IPS-18a (cell line): ENCODE measurements around the gene MTMR10.

Source experiments
- H3K27ac ChIP-seq: one replicate; pipeline ENCODE4 v1.5.1; 2013; ENCODE audit warnings: low read length
- H3K27me3 ChIP-seq: one replicate; pipeline ENCODE4 v1.6.1; 2013; ENCODE audit warnings: mild to moderate bottlenecking, low read length; ENCODE audit not compliant: control insufficient read depth, insufficient read depth
- H3K36me3 ChIP-seq: one replicate; pipeline ENCODE4 v1.6.1; 2013; ENCODE audit warnings: low read depth, low read length; ENCODE audit not compliant: control insufficient read depth
- H3K4me1 ChIP-seq: one replicate; pipeline ENCODE4 v1.6.1; 2013; ENCODE audit warnings: low read depth, low read length; ENCODE audit not compliant: control insufficient read depth
- H3K4me3 ChIP-seq: one replicate; pipeline ENCODE4 v1.5.1; 2013; ENCODE audit warnings: low read length
- H3K9ac ChIP-seq: one replicate; pipeline ENCODE4 v1.6.1; 2013; ENCODE audit warnings: mild to moderate bottlenecking, low read length, moderate library complexity
- H3K9me3 ChIP-seq: one replicate; pipeline ENCODE4 v1.6.1; 2013; ENCODE audit warnings: low read depth, low read length; ENCODE audit not compliant: control insufficient read depth

Gene MTMR10

DNA sequence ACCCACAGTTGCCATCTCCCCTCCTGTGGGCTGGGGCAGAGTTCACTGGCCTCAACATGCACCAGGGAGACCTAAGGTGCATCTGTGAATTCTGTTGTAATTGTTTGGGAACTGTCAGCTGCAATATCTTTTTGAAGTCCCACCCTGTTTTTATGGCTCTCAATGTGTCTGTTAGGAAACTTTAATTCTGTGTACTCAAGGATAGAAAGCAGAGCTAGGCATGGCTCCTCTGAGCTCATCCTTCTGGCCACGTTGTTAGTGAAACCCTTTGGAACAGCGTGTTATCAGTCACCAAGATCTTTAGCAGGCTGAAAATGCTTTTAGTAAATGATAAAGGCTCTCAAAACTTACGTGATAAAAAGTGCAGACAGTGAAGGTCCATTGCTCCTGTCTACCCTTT, 33.6 kb upstream of the MTMR10 start:
- no peaks in the 10 kb centered on the region for H3K9me3 ChIP-seq
- no peaks in the 10 kb centered on the region for H3K27me3 ChIP-seq
- H3K27ac ChIP-seq, result no peak overlapping the region
- no peak overlapping the region for H3K9ac ChIP-seq
- no peaks in the 10 kb centered on the region for H3K36me3 ChIP-seq
- H3K4me1 ChIP-seq, result peaks cover 15% of the 10 kb centered on the region
- H3K4me3 ChIP-seq, result no peak overlapping the region

DNA sequence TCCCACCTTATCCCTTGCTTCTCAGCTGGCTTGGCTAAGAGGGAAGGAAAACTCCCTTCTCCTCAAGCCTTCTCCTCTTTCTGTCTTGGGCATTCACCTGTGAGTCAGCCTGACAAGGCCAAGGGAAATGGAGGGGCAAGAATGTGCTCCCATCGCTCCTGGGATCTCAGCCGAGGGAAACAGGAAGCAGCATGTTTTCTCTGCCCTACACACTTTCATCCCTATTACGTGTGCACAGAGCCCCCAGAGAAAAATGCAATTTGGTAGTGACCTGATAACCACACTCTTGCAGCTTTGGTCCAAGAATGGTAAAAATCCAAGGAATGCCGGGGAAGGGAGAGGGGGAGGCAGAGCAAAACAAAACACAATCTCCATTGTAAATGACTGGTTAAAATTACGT, 32.9 kb upstream of the MTMR10 start:
- peaks cover 15% of the 10 kb centered on the region for H3K4me1 ChIP-seq
- H3K27me3 ChIP-seq, result no peaks in the 10 kb centered on the region
- no peak overlapping the region for H3K27ac ChIP-seq
- H3K4me3 ChIP-seq, result no peak overlapping the region
- no peaks in the 10 kb centered on the region for H3K36me3 ChIP-seq
- H3K9me3 ChIP-seq, result no peaks in the 10 kb centered on the region
- H3K9ac ChIP-seq, result no peak overlapping the region

DNA sequence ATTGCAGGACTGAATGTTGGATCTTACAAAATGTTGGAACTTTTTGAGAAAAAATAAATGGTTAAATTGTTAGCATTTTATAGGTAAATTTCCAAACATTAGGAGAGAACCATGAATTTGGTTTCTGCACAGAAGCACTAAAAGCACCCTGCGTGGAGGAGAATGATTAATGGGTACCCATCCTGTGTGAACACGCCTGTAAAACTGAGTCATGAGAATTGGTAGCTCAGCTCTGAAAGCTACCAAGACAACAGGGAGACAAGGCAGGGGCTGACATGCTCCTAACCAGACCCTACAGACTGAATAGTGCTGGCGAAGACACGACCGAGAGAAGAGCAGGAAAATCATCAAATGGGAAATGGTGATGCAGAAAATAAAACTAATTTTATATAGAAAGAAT, 32.4 kb upstream of the MTMR10 start:
- Histone ChIP-seq H3K4me3 (no peak overlapping the region), H3K27me3 (no peaks in the 10 kb centered on the region), H3K9ac (no peak overlapping the region), H3K9me3 (no peaks in the 10 kb centered on the region), H3K27ac (no peak overlapping the region), H3K4me1 (peaks cover 15% of the 10 kb centered on the region), H3K36me3 (no peaks in the 10 kb centered on the region)

DNA sequence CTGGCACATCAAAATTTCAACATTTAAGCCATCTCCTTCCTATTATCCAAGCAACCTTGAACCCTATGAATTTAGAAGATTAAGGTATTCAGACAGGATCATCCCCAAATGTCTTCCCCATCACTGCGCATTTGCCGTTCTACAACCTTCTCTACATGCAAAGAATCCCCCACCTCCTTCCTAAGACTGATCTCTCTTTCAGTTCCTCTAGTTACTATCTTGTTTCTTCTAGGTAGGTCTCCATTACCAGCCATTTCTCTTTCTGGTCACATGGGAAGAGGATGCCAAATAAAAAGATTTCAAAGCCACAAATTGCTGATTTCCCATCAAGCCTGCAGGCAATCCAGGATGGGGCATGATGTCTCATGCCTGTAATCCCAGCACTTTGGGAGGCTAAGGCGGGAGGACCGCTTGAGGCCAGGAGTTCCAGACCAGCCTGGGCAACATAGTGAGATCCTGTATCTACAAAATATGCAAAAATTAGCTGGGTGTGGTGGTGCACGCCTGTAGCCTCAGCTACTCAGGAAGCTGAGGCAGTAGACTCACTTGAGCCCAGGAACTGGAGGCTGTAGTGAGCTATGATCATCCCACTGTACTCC, 29.7 kb upstream of the MTMR10 start:
- Histone ChIP-seq H3K9ac (no peak overlapping the region), H3K27me3 (no peaks in the 10 kb centered on the region), H3K36me3 (no peaks in the 10 kb centered on the region), H3K4me1 (peaks cover 15% of the 10 kb centered on the region), H3K4me3 (no peak overlapping the region), H3K9me3 (no peaks in the 10 kb centered on the region), H3K27ac (no peak overlapping the region)

- no peaks in the 10 kb centered on the region for H3K27me3 ChIP-seq
- no peak overlapping the region for H3K27ac ChIP-seq
- no peak overlapping the region for H3K4me3 ChIP-seq
- peaks cover 15% of the 10 kb centered on the region for H3K4me1 ChIP-seq
- H3K9ac ChIP-seq, result no peak overlapping the region
- H3K9me3 ChIP-seq, result no peaks in the 10 kb centered on the region
- H3K36me3 ChIP-seq, result no peaks in the 10 kb centered on the region
Measured at GRCh38 chr15:31020542-31020941, 29.1 kb upstream of the MTMR10 start.

- H3K4me1 ChIP-seq, result peaks cover 15% of the 10 kb centered on the region
- H3K27me3 ChIP-seq, result no peaks in the 10 kb centered on the region
- H3K4me3 ChIP-seq, result no peak overlapping the region
Measured at GRCh38 chr15:31019986-31020385, 28.6 kb upstream of the MTMR10 start.

GRCh38 chr15:31017311-31017710, 25.9 kb upstream of the MTMR10 start:
- H3K27ac ChIP-seq, result no peak overlapping the region
- H3K9ac ChIP-seq, result no peak overlapping the region
- H3K4me3 ChIP-seq, result no peak overlapping the region
- peaks cover 5% of the 10 kb centered on the region for H3K9me3 ChIP-seq
- H3K4me1 ChIP-seq, result peaks cover 12% of the 10 kb centered on the region
- H3K27me3 ChIP-seq, result no peaks in the 10 kb centered on the region
- no peaks in the 10 kb centered on the region for H3K36me3 ChIP-seq

More at GRCh38 chr15:31019986-31020385, 28.6 kb upstream of the MTMR10 start:
- Histone ChIP-seq H3K27ac (no peak overlapping the region), H3K9me3 (no peaks in the 10 kb centered on the region), H3K9ac (no peak overlapping the region), H3K36me3 (no peaks in the 10 kb centered on the region)

DNA sequence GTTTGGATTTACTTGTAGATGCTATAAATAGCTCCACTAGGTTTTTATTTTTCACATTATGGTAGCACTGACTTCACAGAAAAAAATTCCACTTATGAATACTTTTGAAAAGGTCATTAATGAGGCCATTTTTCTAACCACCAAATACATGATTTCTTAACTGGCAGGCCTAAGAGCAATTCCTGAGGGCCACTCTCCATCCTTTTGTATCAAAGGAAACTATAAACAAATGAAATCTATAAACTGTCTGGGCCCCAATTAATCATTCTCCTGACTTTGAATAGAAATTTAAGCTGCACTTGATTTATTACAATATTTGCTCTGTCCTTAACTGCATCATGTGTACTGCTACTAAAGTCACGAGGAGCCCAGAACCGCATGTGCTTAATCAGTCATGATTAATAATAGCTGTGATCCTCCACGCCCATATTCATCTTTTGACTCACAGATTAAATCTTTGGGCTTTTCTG, 25.1 kb upstream of the MTMR10 start:
- no peak overlapping the region for H3K9ac ChIP-seq
- no peak overlapping the region for H3K27ac ChIP-seq
- H3K27me3 ChIP-seq, result no peaks in the 10 kb centered on the region
- no peak overlapping the region for H3K4me3 ChIP-seq
- peaks cover 5% of the 10 kb centered on the region for H3K9me3 ChIP-seq
- no peaks in the 10 kb centered on the region for H3K36me3 ChIP-seq
- peaks cover 12% of the 10 kb centered on the region for H3K4me1 ChIP-seq

- Histone ChIP-seq H3K27ac (no peak overlapping the region), H3K27me3 (no peaks in the 10 kb centered on the region), H3K4me1 (peaks cover 12% of the 10 kb centered on the region)
Measured at GRCh38 chr15:31014608-31014925, 23.1 kb upstream of the MTMR10 start.

DNA sequence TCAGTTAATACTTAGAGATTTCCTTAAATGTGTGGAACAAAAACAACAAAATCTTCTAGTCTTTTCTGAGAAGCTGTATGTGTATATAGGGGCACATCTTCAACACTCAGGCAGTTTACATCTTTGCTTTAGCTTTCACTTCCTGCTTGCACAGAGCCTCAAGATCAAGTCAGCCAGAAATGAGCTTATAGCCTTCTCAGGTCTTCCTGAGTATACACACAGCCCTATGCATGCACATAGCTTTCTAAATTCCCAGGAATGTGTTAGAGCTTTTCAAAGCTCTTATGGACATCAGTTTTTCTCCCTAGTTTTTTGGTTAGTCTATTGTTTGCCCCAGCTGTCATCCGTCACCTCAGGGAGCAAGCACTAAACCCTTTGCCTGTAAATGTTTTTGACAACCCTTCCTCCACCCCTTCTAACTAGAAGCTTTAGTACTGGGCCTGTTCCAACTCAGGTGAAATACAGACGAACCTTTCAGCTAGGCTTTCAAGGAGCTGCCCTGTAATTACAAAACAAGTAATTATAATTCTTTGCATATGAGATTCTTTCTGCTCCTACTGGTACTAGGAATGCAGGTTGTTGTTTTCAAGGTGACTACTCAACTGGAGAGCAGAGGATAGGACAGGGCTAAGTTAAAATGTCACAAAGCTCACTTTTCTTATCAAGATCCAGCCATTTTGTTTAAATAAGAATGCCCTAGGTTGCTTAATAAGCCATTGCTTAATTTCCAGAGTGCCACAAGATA, 22.6 kb upstream of the MTMR10 start:
- Histone ChIP-seq H3K27me3 (no peaks in the 10 kb centered on the region), H3K4me1 (peaks cover 12% of the 10 kb centered on the region), H3K27ac (no peak overlapping the region), H3K36me3 (no peaks in the 10 kb centered on the region), H3K4me3 (no peak overlapping the region), H3K9me3 (peaks cover 5% of the 10 kb centered on the region), H3K9ac (no peak overlapping the region)

More at GRCh38 chr15:31014608-31014925, 23.1 kb upstream of the MTMR10 start:
- Histone ChIP-seq H3K4me3 (no peak overlapping the region), H3K9me3 (peaks cover 5% of the 10 kb centered on the region), H3K36me3 (no peaks in the 10 kb centered on the region), H3K9ac (no peak overlapping the region)

GRCh38 chr15:31012455-31012854, 21.0 kb upstream of the MTMR10 start:
- Histone ChIP-seq H3K9me3 (peaks cover 5% of the 10 kb centered on the region), H3K4me3 (no peak overlapping the region), H3K27ac (no peak overlapping the region), H3K4me1 (peaks cover 12% of the 10 kb centered on the region), H3K36me3 (no peaks in the 10 kb centered on the region), H3K9ac (no peak overlapping the region), H3K27me3 (no peaks in the 10 kb centered on the region)

GRCh38 chr15:31010036-31010435, 18.6 kb upstream of the MTMR10 start:
- Histone ChIP-seq H3K36me3 (no peaks in the 10 kb centered on the region), H3K9me3 (peaks cover 5% of the 10 kb centered on the region), H3K27me3 (no peaks in the 10 kb centered on the region), H3K4me1 (peaks cover 16% of the 10 kb centered on the region), H3K4me3 (no peak overlapping the region), H3K9ac (no peak overlapping the region), H3K27ac (no peak overlapping the region)
